ENCODE data around the gene GRPEL2.

The GRPEL2 gene

GRCh38 chr5:149310488-149310887, 34.8 kb upstream of the GRPEL2 start:
- Histone ChIP-seq H2AFZ (ENCODE audit: low read depth) (no peak overlapping the region), H3K4me1 (ENCODE audit: low read depth, poor library complexity, severe bottlenecking) (no peaks in the 10 kb centered on the region), H3K79me2 (ENCODE audit: insufficient read depth, low read depth) (no peaks in the 10 kb centered on the region), H3K36me3 (ENCODE audit: insufficient read depth) (no peaks in the 10 kb centered on the region), H3K4me2 (no peak overlapping the region), H3K27ac (no peak overlapping the region), H3K27me3 (ENCODE audit: insufficient read depth, low read depth) (no peaks in the 10 kb centered on the region), H3K4me3 (IDR thresholded peaks at IDR 0.05; ENCODE audit: insufficient read depth, low read depth, low read length) (no peak overlapping the region), H3K9ac (no peak overlapping the region), H4K20me1 (ENCODE audit: insufficient read depth) (no peaks in the 10 kb centered on the region)
- no peak for TF ChIP-seq CTCF (conservative IDR thresholded peaks at IDR 0.05; ENCODE audit: low read depth, low read length)

GRCh38 chr5:149310947-149311658, 34.2 kb upstream of the GRPEL2 start:
- Histone ChIP-seq H3K9ac (no peak overlapping the region), H3K79me2 (ENCODE audit: insufficient read depth, low read depth) (no peaks in the 10 kb centered on the region), H3K36me3 (ENCODE audit: insufficient read depth) (no peaks in the 10 kb centered on the region), H2AFZ (ENCODE audit: low read depth) (no peak overlapping the region), H4K20me1 (ENCODE audit: insufficient read depth) (no peaks in the 10 kb centered on the region), H3K27me3 (ENCODE audit: insufficient read depth, low read depth) (no peaks in the 10 kb centered on the region), H3K4me1 (ENCODE audit: low read depth, poor library complexity, severe bottlenecking) (no peaks in the 10 kb centered on the region), H3K4me2 (no peak overlapping the region), H3K4me3 (IDR thresholded peaks at IDR 0.05; ENCODE audit: insufficient read depth, low read depth, low read length) (no peak overlapping the region), H3K27ac (no peak overlapping the region)
- no peak for TF ChIP-seq CTCF (conservative IDR thresholded peaks at IDR 0.05; ENCODE audit: low read depth, low read length)

- Histone ChIP-seq H3K36me3 (ENCODE audit: insufficient read depth) (no peaks in the 10 kb centered on the region), H3K9ac (no peak overlapping the region), H3K4me3 (IDR thresholded peaks at IDR 0.05; ENCODE audit: insufficient read depth, low read depth, low read length) (no peak overlapping the region), H2AFZ (ENCODE audit: low read depth) (no peak overlapping the region), H3K79me2 (ENCODE audit: insufficient read depth, low read depth) (no peaks in the 10 kb centered on the region), H4K20me1 (ENCODE audit: insufficient read depth) (no peaks in the 10 kb centered on the region), H3K4me2 (no peak overlapping the region), H3K4me1 (ENCODE audit: low read depth, poor library complexity, severe bottlenecking) (no peaks in the 10 kb centered on the region), H3K27ac (no peak overlapping the region), H3K27me3 (ENCODE audit: insufficient read depth, low read depth) (no peaks in the 10 kb centered on the region)
- no peak for TF ChIP-seq CTCF (conservative IDR thresholded peaks at IDR 0.05; ENCODE audit: low read depth, low read length)
Observed at GRCh38 chr5:149313151-149313841, 32.0 kb upstream of the GRPEL2 start.

GRCh38 chr5:149314571-149315111, 30.7 kb upstream of the GRPEL2 start:
- H3K4me3 ChIP-seq (IDR thresholded peaks at IDR 0.05; ENCODE audit: insufficient read depth, low read depth, low read length): no peak overlapping the region
- no peaks in the 10 kb centered on the region for H3K79me2 ChIP-seq (ENCODE audit: insufficient read depth, low read depth)
- no peaks in the 10 kb centered on the region for H4K20me1 ChIP-seq (ENCODE audit: insufficient read depth)
- H3K9ac ChIP-seq: no peak overlapping the region
- no peaks in the 10 kb centered on the region for H3K27me3 ChIP-seq (ENCODE audit: insufficient read depth, low read depth)
- 0 out of 2 replicates have a peak, but pooled peaks have one; percentile 12 for TF ChIP-seq CTCF (conservative IDR thresholded peaks at IDR 0.05; ENCODE audit: low read depth, low read length)
- H3K27ac ChIP-seq: no peak overlapping the region
- no peak overlapping the region for H3K4me2 ChIP-seq
- H3K4me1 ChIP-seq (ENCODE audit: low read depth, poor library complexity, severe bottlenecking): no peaks in the 10 kb centered on the region
- no peaks in the 10 kb centered on the region for H3K36me3 ChIP-seq (ENCODE audit: insufficient read depth)
- H2AFZ ChIP-seq (ENCODE audit: low read depth): no peak overlapping the region
